ENCODE measurements around the gene HDAC9. TPM values are rescaled to one million over a fixed set of nuclear protein-coding genes. Genes with fewer than 3 reads are reported as not detected.

Gene HDAC9
- total RNA-seq, 1 donor from 2014 or later: 3.6 TPM

GRCh38 chr7:18894155-18894554 lies 398.6 kb downstream of the HDAC9 start:
- H3K4me3 Mint-ChIP-seq (ENCODE audit: low read depth): no peak overlapping the region
- H3K9me3 Mint-ChIP-seq (ENCODE audit: low read depth): no peaks in the 10 kb centered on the region
- no peaks in the 10 kb centered on the region for H3K27me3 Mint-ChIP-seq
- no peak overlapping the region for H3K27ac Mint-ChIP-seq
- H3K4me1 Mint-ChIP-seq (ENCODE audit: low read depth): no peaks in the 10 kb centered on the region
- no peak for DNase-seq (ENCODE audit: low spot score, unreplicated experiment)
- H3K36me3 Mint-ChIP-seq (ENCODE audit: insufficient read depth): no peaks in the 10 kb centered on the region
- no peak for TF ChIP-seq CTCF (IDR thresholded peaks at IDR 0.05; ENCODE audit: unreplicated experiment)

GRCh38 chr7:18895456-18895855 lies 399.9 kb downstream of the HDAC9 start:
- Mint-ChIP-seq H3K4me1 (ENCODE audit: low read depth) (no peaks in the 10 kb centered on the region), H3K4me3 (ENCODE audit: low read depth) (no peak overlapping the region), H3K27me3 (no peaks in the 10 kb centered on the region), H3K36me3 (ENCODE audit: insufficient read depth) (no peaks in the 10 kb centered on the region), H3K9me3 (ENCODE audit: low read depth) (no peaks in the 10 kb centered on the region), H3K27ac (no peak overlapping the region)
- no peak for TF ChIP-seq CTCF (IDR thresholded peaks at IDR 0.05; ENCODE audit: unreplicated experiment)
- DNase-seq (ENCODE audit: low spot score, unreplicated experiment): no peak

- Mint-ChIP-seq H3K36me3 (ENCODE audit: insufficient read depth) (no peaks in the 10 kb centered on the region), H3K4me1 (ENCODE audit: low read depth) (no peaks in the 10 kb centered on the region), H3K4me3 (ENCODE audit: low read depth) (no peak overlapping the region), H3K27ac (no peak overlapping the region), H3K9me3 (ENCODE audit: low read depth) (no peaks in the 10 kb centered on the region), H3K27me3 (no peaks in the 10 kb centered on the region)
- no peak for DNase-seq (ENCODE audit: low spot score, unreplicated experiment)
- TF ChIP-seq CTCF (IDR thresholded peaks at IDR 0.05; ENCODE audit: unreplicated experiment): no peak
These were observed 400.9 kb downstream of the HDAC9 start for GRCh38 chr7:18896343-18896975.

GRCh38 chr7:18900236-18900635 lies 404.7 kb downstream of the HDAC9 start:
- TF ChIP-seq CTCF (IDR thresholded peaks at IDR 0.05; ENCODE audit: unreplicated experiment): no peak
- Mint-ChIP-seq H3K4me3 (ENCODE audit: low read depth) (no peak overlapping the region), H3K36me3 (ENCODE audit: insufficient read depth) (no peaks in the 10 kb centered on the region), H3K27me3 (peaks cover 4% of the 10 kb centered on the region), H3K4me1 (ENCODE audit: low read depth) (no peaks in the 10 kb centered on the region), H3K27ac (no peak overlapping the region), H3K9me3 (ENCODE audit: low read depth) (no peaks in the 10 kb centered on the region)
- DNase-seq (ENCODE audit: low spot score, unreplicated experiment): no peak

GRCh38 chr7:18900803-18901202 lies 405.3 kb downstream of the HDAC9 start:
- no peak for DNase-seq (ENCODE audit: low spot score, unreplicated experiment)
- no peak overlapping the region for H3K27ac Mint-ChIP-seq
- H3K4me3 Mint-ChIP-seq (ENCODE audit: low read depth): no peak overlapping the region
- no peaks in the 10 kb centered on the region for H3K4me1 Mint-ChIP-seq (ENCODE audit: low read depth)
- H3K27me3 Mint-ChIP-seq: peaks cover 4% of the 10 kb centered on the region
- no peaks in the 10 kb centered on the region for H3K9me3 Mint-ChIP-seq (ENCODE audit: low read depth)
- TF ChIP-seq CTCF (IDR thresholded peaks at IDR 0.05; ENCODE audit: unreplicated experiment): no peak
- H3K36me3 Mint-ChIP-seq (ENCODE audit: insufficient read depth): no peaks in the 10 kb centered on the region

All from progenitor cell of endocrine pancreas (in vitro differentiated cells).